Kasumi-1 (cell line): ENCODE results near the gene CBLB.
"Not testable (repeated sequence)": the region's sequence is repeated elsewhere in the genome, so short reads cannot be mapped to it uniquely, and the experiment has no call there.

Source experiments
- DNase-seq, 2 experiments: peaks; one replicate each; lab custom pipeline; 2025; lab: John Stamatoyannopoulos, UW

CBLB gene

GRCh38 chr3:105786241-105786640 lies 82.6 kb downstream of the CBLB start:
- no peak for DNase-seq

- DNase-seq = peak in 1 of 2 experiments; percentile 7
Observed at GRCh38 chr3:105785803-105786202, 83.0 kb downstream of the CBLB start.

- no peak for DNase-seq
Observed at GRCh38 chr3:105783631-105784030, 85.2 kb downstream of the CBLB start.

- DNase-seq = no peak
Observed at GRCh38 chr3:105781871-105782270, 86.9 kb downstream of the CBLB start.

- DNase-seq = no peak
Observed at GRCh38 chr3:105780107-105780506, 88.7 kb downstream of the CBLB start.

GRCh38 chr3:105775368-105775767 lies 93.4 kb downstream of the CBLB start:
- no peak for DNase-seq

GRCh38 chr3:105774444-105775180 lies 94.2 kb downstream of the CBLB start:
- no peak for DNase-seq

GRCh38 chr3:105773291-105773690 lies 95.5 kb downstream of the CBLB start:
- DNase-seq = no peak

- DNase-seq = no peak
Observed at GRCh38 chr3:105772635-105773034, 96.2 kb downstream of the CBLB start.

- peak in 1 of 2 experiments; percentile 11 for DNase-seq
Observed at GRCh38 chr3:105771392-105771791, 97.4 kb downstream of the CBLB start.

GRCh38 chr3:105770410-105770809 lies 98.4 kb downstream of the CBLB start:
- DNase-seq = no peak

GRCh38 chr3:105767776-105768175 lies 101.0 kb downstream of the CBLB start:
- no peak for DNase-seq

GRCh38 chr3:105767216-105767615 lies 101.6 kb downstream of the CBLB start:
- DNase-seq = no peak

GRCh38 chr3:105765308-105765639 lies 103.5 kb downstream of the CBLB start:
- no peak for DNase-seq

- DNase-seq = peak in 1 of 2 experiments; percentile 5
Observed at GRCh38 chr3:105764378-105765307, 104.2 kb downstream of the CBLB start.

- DNase-seq = no peak
Observed at GRCh38 chr3:105763659-105764036, 105.2 kb downstream of the CBLB start.

- no peak for DNase-seq
Observed at GRCh38 chr3:105762749-105763658, 105.8 kb downstream of the CBLB start.

GRCh38 chr3:105762214-105762613 lies 106.6 kb downstream of the CBLB start:
- DNase-seq = not testable (repeated sequence)

GRCh38 chr3:105759442-105760078 lies 109.3 kb downstream of the CBLB start:
- no peak for DNase-seq

GRCh38 chr3:105758451-105758850 lies 110.4 kb downstream of the CBLB start:
- no peak for DNase-seq

GRCh38 chr3:105755121-105755886 lies 113.5 kb downstream of the CBLB start:
- no peak for DNase-seq
